Activated CD4-positive, alpha-beta T cell treated with anti-CD3 and anti-CD28 coated beads, Interleukin-2, amount 50 U/mL, for 4 hours (primary cell): ENCODE results near the gene BRPF3.

Experiments
- DNase-seq, 2 experiments: peaks; one replicate each; pipeline ENCODE4 v3.0.0-alpha.2; 2020

The BRPF3 gene

GRCh38 chr6:36272234-36272633 is 75.7 kb downstream of the BRPF3 start:
- DNase-seq, result no peak

- no peak for DNase-seq
These were observed 76.5 kb downstream of the BRPF3 start for GRCh38 chr6:36273067-36273466.

GRCh38 chr6:36273802-36274514 is 77.4 kb downstream of the BRPF3 start:
- no peak for DNase-seq

GRCh38 chr6:36276581-36277536 is 80.3 kb downstream of the BRPF3 start:
- no peak for DNase-seq

GRCh38 chr6:36277946-36278470 is 81.5 kb downstream of the BRPF3 start:
- DNase-seq, result no peak

GRCh38 chr6:36280467-36280866 is 83.9 kb downstream of the BRPF3 start:
- no peak for DNase-seq

DNA sequence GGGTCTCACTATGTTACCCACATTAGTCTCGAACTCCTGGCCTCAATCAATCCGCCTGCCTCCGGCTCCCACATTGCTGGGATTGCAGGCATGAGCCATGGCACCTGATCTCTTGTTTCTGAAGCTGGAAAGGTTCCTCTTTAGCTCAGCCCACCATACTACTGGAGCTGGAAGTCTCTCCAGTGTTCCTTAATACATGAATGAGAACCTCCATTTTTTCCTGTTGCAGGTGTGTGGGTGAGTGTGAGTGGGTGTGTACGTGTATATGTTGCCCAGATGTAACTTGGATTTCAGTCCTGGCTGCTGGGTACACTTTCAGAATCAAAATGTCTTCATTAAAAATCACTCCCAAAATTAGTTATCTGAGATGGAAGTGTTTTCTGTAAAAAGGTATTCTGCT is 84.4 kb downstream of the BRPF3 start:
- no peak for DNase-seq
